ENCODE results near the gene ZNF805. TPM values are rescaled to one million over a fixed set of nuclear protein-coding genes. Genes with fewer than 3 reads are reported as not detected.

The ZNF805 gene
- total RNA-seq, 1 experiment from 2014 or later: 14.1 TPM

DNA sequence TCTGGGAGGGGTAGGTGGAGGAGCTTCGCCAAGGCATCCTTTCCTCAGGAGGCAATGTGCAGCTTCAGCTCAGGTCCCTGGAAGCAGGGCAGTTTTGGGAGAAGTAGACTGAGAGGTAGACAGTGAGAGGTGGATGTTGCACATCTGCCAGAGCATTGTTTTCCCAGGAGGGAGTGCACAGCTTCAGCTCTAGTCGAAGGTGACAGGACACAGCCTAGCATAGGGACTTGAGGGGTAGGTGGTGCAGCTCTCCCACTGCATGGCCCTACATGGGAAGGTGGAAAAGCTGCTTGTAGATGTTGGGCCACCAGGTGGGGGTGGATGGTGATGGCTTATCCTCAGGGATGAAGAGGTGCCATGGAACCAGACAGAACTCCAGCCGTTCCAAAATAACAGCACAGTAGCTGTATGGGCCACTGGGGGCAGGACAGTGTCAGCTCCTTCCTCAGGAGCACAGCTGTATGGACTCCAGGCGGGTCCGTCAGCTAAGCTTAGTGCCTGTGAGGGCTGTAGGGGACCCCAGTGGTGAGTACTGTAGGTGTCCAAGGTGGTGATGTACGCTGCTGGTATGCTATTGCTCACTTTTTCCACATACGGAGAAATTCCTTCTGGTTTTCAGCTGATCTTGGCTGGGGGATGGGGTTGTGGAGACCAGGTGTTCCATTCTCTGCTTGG lies 62.4 kb downstream of the ZNF805 start:
- no peak for DNase-seq
- Mint-ChIP-seq H3K9me3 (ENCODE audit: low read depth, unreplicated experiment) (peaks cover 16% of the 10 kb centered on the region), H3K4me1 (ENCODE audit: low read depth, unreplicated experiment) (no peaks in the 10 kb centered on the region), H3K27me3 (ENCODE audit: unreplicated experiment) (no peaks in the 10 kb centered on the region), H3K36me3 (ENCODE audit: insufficient read depth, unreplicated experiment) (peaks cover 76% of the 10 kb centered on the region), H3K27ac (ENCODE audit: unreplicated experiment) (peak overlapping the region; percentile 17), H3K4me3 (ENCODE audit: low read depth, unreplicated experiment) (no peak overlapping the region)
- TF ChIP-seq, protein P1, sequence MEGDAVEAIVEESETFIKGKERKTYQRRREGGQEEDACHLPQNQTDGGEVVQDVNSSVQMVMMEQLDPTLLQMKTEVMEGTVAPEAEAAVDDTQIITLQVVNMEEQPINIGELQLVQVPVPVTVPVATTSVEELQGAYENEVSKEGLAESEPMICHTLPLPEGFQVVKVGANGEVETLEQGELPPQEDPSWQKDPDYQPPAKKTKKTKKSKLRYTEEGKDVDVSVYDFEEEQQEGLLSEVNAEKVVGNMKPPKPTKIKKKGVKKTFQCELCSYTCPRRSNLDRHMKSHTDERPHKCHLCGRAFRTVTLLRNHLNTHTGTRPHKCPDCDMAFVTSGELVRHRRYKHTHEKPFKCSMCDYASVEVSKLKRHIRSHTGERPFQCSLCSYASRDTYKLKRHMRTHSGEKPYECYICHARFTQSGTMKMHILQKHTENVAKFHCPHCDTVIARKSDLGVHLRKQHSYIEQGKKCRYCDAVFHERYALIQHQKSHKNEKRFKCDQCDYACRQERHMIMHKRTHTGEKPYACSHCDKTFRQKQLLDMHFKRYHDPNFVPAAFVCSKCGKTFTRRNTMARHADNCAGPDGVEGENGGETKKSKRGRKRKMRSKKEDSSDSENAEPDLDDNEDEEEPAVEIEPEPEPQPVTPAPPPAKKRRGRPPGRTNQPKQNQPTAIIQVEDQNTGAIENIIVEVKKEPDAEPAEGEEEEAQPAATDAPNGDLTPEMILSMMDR (IDR thresholded peaks at IDR 0.05; ENCODE audit: unreplicated experiment): no peak
- BruUV-seq (replicated peaks): no TSS peak
- intact Hi-C loops (cut with micrococcal nuclease; ENCODE audit: unreplicated experiment): no loop called here
- CTCF ChIA-PET: no interaction called here

Other genes with a start within 250 kb of the ZNF805 start
- gene USP29, start 120.6 kb upstream of the ZNF805 start, total RNA-seq (2022): not detected in 2 replicates
- not detected in 2 replicates for gene ZIM3, start 95.4 kb upstream of the ZNF805 start, total RNA-seq (2022)
- gene DUXA, start 73.1 kb upstream of the ZNF805 start, total RNA-seq (2022): not detected in 2 replicates
- 28.7 and 29.0 TPM in 2 replicates for gene ZNF264, start 49.1 kb upstream of the ZNF805 start, total RNA-seq (2022)
- gene AURKC, start 9.6 kb upstream of the ZNF805 start, total RNA-seq (2022): 0.83 and 1.3 TPM in 2 replicates
- gene ZNF460, start 39.9 kb downstream of the ZNF805 start, total RNA-seq (2022): 68.2 and 74.8 TPM in 2 replicates
- gene ZNF543, start 79.8 kb downstream of the ZNF805 start, total RNA-seq (2022): 8.5 and 9.0 TPM in 2 replicates
- 6.2 and 6.5 TPM in 2 replicates for gene ZNF304, start 110.6 kb downstream of the ZNF805 start, total RNA-seq (2022)
- gene TRAPPC2B, start 122.9 kb downstream of the ZNF805 start, total RNA-seq (2022): 11.7 and 16.3 TPM in 2 replicates
- gene ZNF547, start 122.9 kb downstream of the ZNF805 start, total RNA-seq (2022): 7.2 and 7.7 TPM in 2 replicates
- gene ZNF548, start 149.2 kb downstream of the ZNF805 start, total RNA-seq (2022): 20.3 and 23.0 TPM in 2 replicates
- 14.7 and 15.8 TPM in 2 replicates for gene ZNF17, start 170.5 kb downstream of the ZNF805 start, total RNA-seq (2022)
- gene ZNF749, start 194.7 kb downstream of the ZNF805 start, total RNA-seq (2022): 20.4 and 20.8 TPM in 2 replicates
- gene VN1R1, start 216.5 kb downstream of the ZNF805 start, total RNA-seq (2022): 1.0 and 2.0 TPM in 2 replicates
- gene ZNF772, start 236.9 kb downstream of the ZNF805 start, total RNA-seq (2022): 11.4 and 15.6 TPM in 2 replicates
- 17.9 and 19.6 TPM in 2 replicates for gene ZNF419, start 247.1 kb downstream of the ZNF805 start, total RNA-seq (2022)

All from Calu3 (cell line).